Endothelial cell of umbilical vein (primary cell): ENCODE data around the gene KCNQ5. TPM values are rescaled to one million over a fixed set of nuclear protein-coding genes. Genes with fewer than 3 reads are reported as not detected.

Source experiments
- BruUV-seq: library from RNA; stranded (reverse); fragments of 400-500 nt; replicated peaks from 2 replicates; lab custom pipeline; 2021; lab: Mats Ljungman, UMichigan
- CTCF ChIA-PET: fragments of 300-600, 350-600 bp; sonication (Branson Sonifier 250); formaldehyde crosslinking; loops from one replicate; lab custom pipeline; 2021; ENCODE audit warnings: antibody characterized with exemption, inconsistent platforms; lab: Charles Lee
- POLR2A ChIA-PET: fragments of 300-600, 350-600 bp; sonication (Branson Sonifier 250); formaldehyde crosslinking; loops from one replicate; lab custom pipeline; 2021; ENCODE audit warnings: antibody characterized with exemption, inconsistent platforms; lab: Charles Lee
- DNase-seq: peaks from one replicate; pipeline ENCODE4 v3.0.0-alpha.2; 2011; ENCODE audit warnings: low read depth, low spot score
- FAIRE-seq: peaks from 2 replicates; lab custom pipeline; 2011; peaks lifted over from hg19 to GRCh38; lab: Jason Lieb, UNC
- H2AFZ ChIP-seq: 2 replicates; pipeline ENCODE4 v1.6.0; 2012; ENCODE audit warnings: low read depth, low read length, control low read depth, inconsistent platforms
- H3K27ac ChIP-seq: 2 replicates; pipeline ENCODE4 v1.5.1; 2011; ENCODE audit warnings: low read depth, mild to moderate bottlenecking, control low read depth, low read length, moderate library complexity; ENCODE audit not compliant: insufficient read depth
- H3K27me3 ChIP-seq, 2 experiments: 2 replicates each; pipeline versions ENCODE4 v1.6.0 to v1.6.1; 2011; ENCODE audit warnings: low read length in 2 of 2, mixed read lengths in 1 of 2; ENCODE audit not compliant: control insufficient read depth in 2 of 2, insufficient read depth in 2 of 2
- H3K36me3 ChIP-seq, 2 experiments: 2 replicates in 1 of 2; 3 replicates in 1 of 2; pipeline ENCODE4 v1.5.1; 2011; ENCODE audit warnings: low read length in 2 of 2, mild to moderate bottlenecking in 1 of 2, moderate library complexity in 1 of 2; ENCODE audit not compliant: control insufficient read depth in 2 of 2, insufficient read depth in 2 of 2; ENCODE audit errors: extremely low read depth in 1 of 2
- H3K4me1 ChIP-seq: 3 replicates; pipeline ENCODE4 v1.5.1; 2011; ENCODE audit warnings: mild to moderate bottlenecking, low read length; ENCODE audit not compliant: control insufficient read depth, insufficient read depth; ENCODE audit errors: extremely low read depth
- H3K4me2 ChIP-seq: 2 replicates; pipeline ENCODE4 v1.6.1; 2011; ENCODE audit warnings: low read length, control low read depth, mixed read lengths; ENCODE audit not compliant: insufficient read depth
- H3K4me3 ChIP-seq, 3 experiments: fragments of 200-600 bp in 1 of 3; sonication (generic), shearing (Covaris generic) in 1 of 3; replicated peaks in 1 of 3; 2 replicates each; pipeline ENCODE4 v1.5.1; 2011 to 2016; ENCODE audit warnings: control low read depth in 3 of 3, low read length in 3 of 3, mild to moderate bottlenecking in 2 of 3, inconsistent platforms in 1 of 3, low read depth in 1 of 3, moderate library complexity in 1 of 3; ENCODE audit not compliant: insufficient read depth in 1 of 3
- H3K79me2 ChIP-seq: 2 replicates; pipeline ENCODE4 v1.6.0; 2012; ENCODE audit warnings: low read length, inconsistent platforms; ENCODE audit not compliant: control insufficient read depth, insufficient read depth
- H3K9ac ChIP-seq: replicated peaks from 2 replicates; pipeline ENCODE3; 2011; ENCODE audit warnings: low read length, control low read depth; ENCODE audit not compliant: insufficient read depth; ENCODE audit errors: extremely low read depth
- H3K9me1 ChIP-seq: replicated peaks from 3 replicates; pipeline ENCODE4 v1.6.0; 2011; ENCODE audit warnings: mild to moderate bottlenecking, low read length; ENCODE audit not compliant: control insufficient read depth, insufficient read depth; ENCODE audit errors: extremely low read depth
- H3K9me3 ChIP-seq: replicated peaks from 2 replicates; pipeline ENCODE4 v1.5.1; 2012; ENCODE audit warnings: low read length, inconsistent platforms; ENCODE audit not compliant: control insufficient read depth, insufficient read depth
- H4K20me1 ChIP-seq: replicated peaks from 2 replicates; pipeline ENCODE3; 2011; ENCODE audit warnings: mild to moderate bottlenecking, low read length; ENCODE audit not compliant: control insufficient read depth, insufficient read depth; ENCODE audit errors: extremely low read depth
- EZH2 ChIP-seq: IDR thresholded peaks from 2 replicates; pipeline ENCODE4 v1.6.1; 2012; ENCODE audit warnings: borderline replicate concordance, low read depth, mild to moderate bottlenecking, moderate library complexity, low read length, inconsistent platforms; ENCODE audit not compliant: severe bottlenecking
- FOS ChIP-seq: IDR thresholded peaks from 2 replicates; pipeline ENCODE4 v1.6.1; 2011; ENCODE audit warnings: mild to moderate bottlenecking, low read length, moderate library complexity, borderline replicate concordance; ENCODE audit not compliant: insufficient read depth
- GATA2 ChIP-seq: IDR thresholded peaks from 2 replicates; pipeline ENCODE4 v1.7.0; 2011; ENCODE audit warnings: low read depth, mild to moderate bottlenecking, moderate library complexity, mixed read lengths, low read length; ENCODE audit not compliant: insufficient read length, insufficient read depth
- JUN ChIP-seq: IDR thresholded peaks from 2 replicates; pipeline ENCODE4 v1.6.1; 2011; ENCODE audit warnings: borderline replicate concordance, low read depth; ENCODE audit not compliant: insufficient read length, insufficient read depth
- MYC ChIP-seq: IDR thresholded peaks from one replicate; pipeline ENCODE4 v1.6.1; 2011; ENCODE audit warnings: mild to moderate bottlenecking, low read depth, low read length
- POLR2A ChIP-seq: IDR thresholded peaks from 2 replicates; pipeline ENCODE4 v1.6.1; 2012; ENCODE audit warnings: low read depth, mild to moderate bottlenecking, control low read depth, low read length
- POLR2AphosphoS5 ChIP-seq: IDR thresholded peaks from 2 replicates; pipeline ENCODE4 v1.6.1; 2012; ENCODE audit warnings: low read depth, mild to moderate bottlenecking, control low read depth, low read length, moderate library complexity; ENCODE audit not compliant: insufficient read depth
- dilution Hi-C: fragments of 300-500 bp; cut with MboI; formaldehyde crosslinking; loops from one replicate; pipeline ENCODE4 v1.15.0; 2019; ENCODE audit warnings: low sequenced_read_pairs; ENCODE audit not compliant: extremely low pct_ligation_motif_present
- intact Hi-C: fragments of 100-400 bp; cut with micrococcal nuclease; formaldehyde crosslinking; loops from one replicate; pipeline ENCODE4 v1.10.0; 2022
- polyA plus RNA-seq, 4 experiments: library from polyadenylated mRNA; depleted of rRNA in 3 of 4; stranded (reverse) in 3 of 4; unstranded in 1 of 4; fragments of >200 nt; gene quantifications; 2 replicates each; pipeline versions ENCODE4 v1.2.1 to v1.2.3, GENCODE V29; 2011 to 2012; ENCODE audit warnings: missing spikeins in 1 of 4
- total RNA-seq: library from RNA; stranded (reverse); gene quantifications from 2 replicates; pipeline ENCODE4 v1.2.3, GENCODE V29; 2021
- TF ChIP-seq, protein P1 (sequence below): IDR thresholded peaks from 2 replicates; pipeline ENCODE4 v1.6.1; 2011; ENCODE audit not compliant: insufficient read depth, insufficient read length
- TF ChIP-seq, protein P2 (sequence below), 2 donors: IDR thresholded peaks; 1 replicate in 1 of 2; 2 replicates in 1 of 2; pipeline ENCODE4 v1.5.1; 2011; ENCODE audit warnings: low read length in 2 of 2, mild to moderate bottlenecking in 2 of 2, moderate library complexity in 2 of 2, control low read depth in 1 of 2, inconsistent platforms in 1 of 2, low read depth in 1 of 2; ENCODE audit not compliant: insufficient read depth in 1 of 2; ENCODE audit errors: extremely low read depth in 1 of 2

Gene KCNQ5
- total and polyA plus RNA-seq, 2 donors (not counting 3 experiments of a cell fraction or from before 2014, with no cell fraction given) = 0.22 TPM; not detected in 1

DNA sequence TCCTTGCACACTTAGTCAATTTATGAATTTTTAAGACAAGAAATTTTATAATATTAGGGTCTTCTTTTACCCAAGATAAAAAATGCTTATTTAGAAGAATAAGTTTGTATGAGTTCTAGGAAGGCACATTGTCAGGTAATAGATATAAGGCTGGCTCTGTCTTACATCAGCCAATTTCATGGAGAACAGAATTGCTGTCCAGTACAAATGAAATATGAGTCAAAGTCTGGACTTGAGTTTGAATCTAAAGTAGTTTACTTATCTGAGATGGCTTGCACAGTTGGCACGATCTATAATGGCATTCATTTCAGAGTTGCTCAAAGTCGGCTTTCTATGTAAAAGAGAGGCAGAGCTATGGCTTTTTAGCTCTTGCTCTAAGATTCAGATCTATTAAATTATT, 228.2 kb downstream of the KCNQ5 start:
- Histone ChIP-seq H3K4me3 (no peak overlapping the region), H3K4me2 (no peak overlapping the region), H3K27me3 (no peaks in the 10 kb centered on the region), H2AFZ (no peak overlapping the region), H3K36me3 (no peaks in the 10 kb centered on the region), H3K4me1 (no peaks in the 10 kb centered on the region), H3K27ac (no peak overlapping the region), H4K20me1 (no peaks in the 10 kb centered on the region), H3K9me3 (no peaks in the 10 kb centered on the region), H3K9ac (no peak overlapping the region), H3K9me1 (no peaks in the 10 kb centered on the region), H3K79me2 (no peaks in the 10 kb centered on the region)
- BruUV-seq = no TSS peak
- intact Hi-C loops (no loop called here), dilution Hi-C loops (no loop called here)
- FAIRE-seq (no peak), DNase-seq (no peak)
- CTCF ChIA-PET = interaction anchor here (1.5 kb wide), 1 partner anchor 9 kb away, joined by 5 read pairs; no protein-coding TSS in a partner anchor
- TF ChIP-seq POLR2A (no peak), POLR2AphosphoS5 (no peak), GATA2 (no peak), FOS (no peak), JUN (no peak), EZH2 (no peak), MYC (no peak)
- TF ChIP-seq, protein P1, sequence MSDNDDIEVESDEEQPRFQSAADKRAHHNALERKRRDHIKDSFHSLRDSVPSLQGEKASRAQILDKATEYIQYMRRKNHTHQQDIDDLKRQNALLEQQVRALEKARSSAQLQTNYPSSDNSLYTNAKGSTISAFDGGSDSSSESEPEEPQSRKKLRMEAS = no peak
- TF ChIP-seq, protein P2, sequence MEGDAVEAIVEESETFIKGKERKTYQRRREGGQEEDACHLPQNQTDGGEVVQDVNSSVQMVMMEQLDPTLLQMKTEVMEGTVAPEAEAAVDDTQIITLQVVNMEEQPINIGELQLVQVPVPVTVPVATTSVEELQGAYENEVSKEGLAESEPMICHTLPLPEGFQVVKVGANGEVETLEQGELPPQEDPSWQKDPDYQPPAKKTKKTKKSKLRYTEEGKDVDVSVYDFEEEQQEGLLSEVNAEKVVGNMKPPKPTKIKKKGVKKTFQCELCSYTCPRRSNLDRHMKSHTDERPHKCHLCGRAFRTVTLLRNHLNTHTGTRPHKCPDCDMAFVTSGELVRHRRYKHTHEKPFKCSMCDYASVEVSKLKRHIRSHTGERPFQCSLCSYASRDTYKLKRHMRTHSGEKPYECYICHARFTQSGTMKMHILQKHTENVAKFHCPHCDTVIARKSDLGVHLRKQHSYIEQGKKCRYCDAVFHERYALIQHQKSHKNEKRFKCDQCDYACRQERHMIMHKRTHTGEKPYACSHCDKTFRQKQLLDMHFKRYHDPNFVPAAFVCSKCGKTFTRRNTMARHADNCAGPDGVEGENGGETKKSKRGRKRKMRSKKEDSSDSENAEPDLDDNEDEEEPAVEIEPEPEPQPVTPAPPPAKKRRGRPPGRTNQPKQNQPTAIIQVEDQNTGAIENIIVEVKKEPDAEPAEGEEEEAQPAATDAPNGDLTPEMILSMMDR (IDR thresholded peaks at IDR 0.05; ENCODE audit: extremely low read depth in 1 of 2, insufficient read depth in 1 of 2, low read depth in 1 of 2, low read length in 2 of 2) = no peak
- POLR2A ChIA-PET = no interaction called here
